ENCODE data around the gene CYB5R2.

DNA sequence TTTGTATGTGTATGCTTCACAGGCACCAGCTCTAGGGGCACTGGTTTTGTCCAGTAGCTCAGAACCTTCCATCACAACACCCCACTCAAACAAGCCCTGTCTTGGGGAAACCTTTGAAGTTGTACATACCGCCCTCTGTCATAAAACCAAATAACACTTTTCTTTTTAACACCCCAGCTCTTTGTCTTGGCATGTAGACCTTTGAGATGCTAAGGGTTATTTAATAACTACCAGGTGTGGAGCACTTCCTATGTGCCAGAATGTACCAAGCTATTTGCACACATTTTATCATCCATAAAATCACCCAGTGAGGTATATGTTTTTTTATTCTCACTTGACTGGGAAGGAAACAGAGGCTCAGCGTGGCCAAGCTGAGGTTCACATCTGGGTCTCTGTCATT, 50.6 kb downstream of the CYB5R2 start:
- TF ChIP-seq CTCF (IDR thresholded peaks at IDR 0.05) (no peak), EZH2 (IDR thresholded peaks at IDR 0.05) (no peak)

Measured in neural progenitor cell (in vitro differentiated cells).